GM12872 (cell line): Measurements from ENCODE around the gene CDK12.

Experiments
- TF ChIP-seq, protein P1 (sequence below): IDR thresholded peaks from 3 replicates; pipeline ENCODE4 v1.5.1; 2011; ENCODE audit warnings: low read depth, mild to moderate bottlenecking, low read length, moderate library complexity; ENCODE audit not compliant: insufficient read depth

The CDK12 gene

DNA sequence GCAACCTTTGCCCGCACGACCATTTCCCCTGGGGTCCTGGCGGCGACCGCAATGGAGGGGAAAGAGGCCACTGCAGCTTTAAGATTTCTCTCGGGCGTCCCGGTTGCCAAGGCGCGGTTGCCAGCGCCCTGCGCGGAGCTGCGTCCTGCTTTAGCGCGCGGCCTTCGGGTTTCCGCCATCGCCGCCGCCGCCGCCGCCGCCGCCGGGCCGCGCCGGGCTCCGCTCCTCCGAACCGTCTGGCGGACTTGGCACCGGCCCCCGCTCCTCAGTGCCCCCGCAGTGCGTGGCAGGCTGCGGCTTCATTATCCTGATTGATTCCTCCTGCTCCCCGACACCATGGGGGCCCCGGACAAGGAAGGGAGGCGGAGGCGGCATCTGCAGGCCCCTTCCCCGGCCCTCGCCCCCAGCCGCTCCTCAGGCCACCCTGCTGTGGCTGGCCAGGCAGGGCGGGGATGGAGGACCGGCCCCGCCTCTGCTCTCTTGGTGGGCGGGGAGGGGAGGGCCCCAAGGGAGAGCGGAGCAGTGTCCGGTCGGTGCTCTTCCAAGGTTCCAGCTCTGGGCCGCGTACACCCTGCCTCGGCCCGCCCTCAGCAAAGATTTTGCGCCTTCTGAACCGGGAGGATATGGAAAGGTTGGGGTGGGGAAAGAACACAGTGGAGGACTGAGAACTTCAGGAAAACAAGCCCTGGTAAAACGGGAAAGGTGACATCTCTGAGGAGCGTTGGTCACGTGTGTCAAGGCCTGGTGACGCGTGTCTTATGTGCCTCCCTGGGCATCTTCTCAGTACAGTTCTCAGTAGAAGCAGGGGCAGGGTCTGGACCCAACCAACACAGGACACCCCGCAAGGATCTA lies 112.4 kb downstream of the CDK12 start:
- TF ChIP-seq, protein P1, sequence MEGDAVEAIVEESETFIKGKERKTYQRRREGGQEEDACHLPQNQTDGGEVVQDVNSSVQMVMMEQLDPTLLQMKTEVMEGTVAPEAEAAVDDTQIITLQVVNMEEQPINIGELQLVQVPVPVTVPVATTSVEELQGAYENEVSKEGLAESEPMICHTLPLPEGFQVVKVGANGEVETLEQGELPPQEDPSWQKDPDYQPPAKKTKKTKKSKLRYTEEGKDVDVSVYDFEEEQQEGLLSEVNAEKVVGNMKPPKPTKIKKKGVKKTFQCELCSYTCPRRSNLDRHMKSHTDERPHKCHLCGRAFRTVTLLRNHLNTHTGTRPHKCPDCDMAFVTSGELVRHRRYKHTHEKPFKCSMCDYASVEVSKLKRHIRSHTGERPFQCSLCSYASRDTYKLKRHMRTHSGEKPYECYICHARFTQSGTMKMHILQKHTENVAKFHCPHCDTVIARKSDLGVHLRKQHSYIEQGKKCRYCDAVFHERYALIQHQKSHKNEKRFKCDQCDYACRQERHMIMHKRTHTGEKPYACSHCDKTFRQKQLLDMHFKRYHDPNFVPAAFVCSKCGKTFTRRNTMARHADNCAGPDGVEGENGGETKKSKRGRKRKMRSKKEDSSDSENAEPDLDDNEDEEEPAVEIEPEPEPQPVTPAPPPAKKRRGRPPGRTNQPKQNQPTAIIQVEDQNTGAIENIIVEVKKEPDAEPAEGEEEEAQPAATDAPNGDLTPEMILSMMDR: no peak

DNA sequence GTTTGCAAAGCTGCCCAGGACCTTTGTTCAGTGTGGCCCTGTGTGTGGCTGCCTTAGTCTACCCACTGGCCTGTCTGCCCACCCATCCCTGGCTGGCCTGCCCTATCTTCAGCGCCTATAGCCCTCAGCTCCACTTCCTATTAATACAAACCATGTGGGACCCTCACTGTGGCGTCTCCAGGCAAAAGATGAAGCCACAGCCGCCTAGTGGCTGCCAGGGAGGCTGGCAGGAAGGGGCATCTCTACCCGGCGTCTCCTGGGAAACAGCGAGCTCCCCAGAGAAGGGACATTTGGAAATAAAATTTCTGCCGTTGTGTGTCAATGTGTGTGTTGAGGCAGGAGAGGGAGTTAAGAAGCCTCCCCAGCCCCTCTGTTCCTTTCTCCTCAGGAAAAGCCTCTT lies 114.9 kb downstream of the CDK12 start:
- TF ChIP-seq, protein P1: peak; percentile 69

DNA sequence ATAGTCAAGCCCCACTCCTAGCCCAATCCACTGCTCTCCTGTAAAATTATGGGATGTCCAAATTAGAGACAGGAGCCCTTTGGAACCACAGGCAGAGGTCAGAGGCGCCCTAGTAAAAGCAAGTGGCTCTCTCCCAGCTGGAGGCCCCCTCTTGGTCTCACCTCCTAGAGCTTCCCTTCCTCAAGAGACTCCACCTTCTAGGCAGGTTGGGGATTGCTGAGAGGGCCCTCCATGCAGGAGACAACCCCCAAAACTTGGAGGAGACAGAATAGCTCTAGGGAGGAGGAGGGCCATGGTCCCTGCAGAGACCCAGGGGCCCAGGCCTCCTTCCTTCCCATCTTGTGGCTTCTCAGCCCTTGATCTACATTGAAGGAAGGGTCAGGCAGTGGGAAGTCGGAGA lies 117.0 kb downstream of the CDK12 start:
- TF ChIP-seq, protein P1: no peak

DNA sequence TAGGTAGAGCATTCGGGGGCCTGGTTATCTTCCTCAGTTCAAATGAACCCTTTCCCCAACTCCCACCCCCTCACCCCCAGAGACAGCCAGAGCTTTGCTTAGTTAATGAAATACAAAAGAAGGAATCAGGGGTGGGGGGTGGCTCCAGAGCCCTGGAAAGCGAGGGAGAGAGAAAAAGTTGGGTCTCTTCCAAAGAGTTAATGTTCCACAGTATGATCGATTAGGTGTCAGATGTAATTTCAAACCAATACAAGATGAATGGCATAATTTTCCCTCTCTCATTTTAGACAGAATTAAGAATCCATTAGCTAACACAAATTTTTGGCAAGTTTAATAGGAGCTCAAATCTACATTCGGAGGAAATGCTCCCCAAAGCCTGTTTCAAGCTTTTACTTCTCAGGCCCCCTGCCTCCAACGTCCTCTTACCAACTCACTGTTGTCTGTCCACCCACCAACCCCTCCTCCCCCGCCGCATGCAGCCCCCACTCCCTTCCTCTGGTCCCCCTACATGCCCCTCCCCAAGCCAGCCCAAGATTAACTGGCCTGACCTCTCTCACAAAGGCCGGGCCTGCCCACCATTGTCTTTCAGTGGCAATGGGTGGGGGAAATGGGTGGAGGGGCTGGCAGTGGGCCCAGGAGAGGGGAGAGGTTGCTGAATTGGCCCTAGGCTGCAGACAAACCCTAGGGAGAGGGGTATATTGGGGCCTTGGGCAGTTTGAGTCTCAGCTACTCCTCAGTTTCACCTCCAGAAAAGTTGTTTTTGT lies 118.2 kb downstream of the CDK12 start:
- TF ChIP-seq, protein P1: no peak

DNA sequence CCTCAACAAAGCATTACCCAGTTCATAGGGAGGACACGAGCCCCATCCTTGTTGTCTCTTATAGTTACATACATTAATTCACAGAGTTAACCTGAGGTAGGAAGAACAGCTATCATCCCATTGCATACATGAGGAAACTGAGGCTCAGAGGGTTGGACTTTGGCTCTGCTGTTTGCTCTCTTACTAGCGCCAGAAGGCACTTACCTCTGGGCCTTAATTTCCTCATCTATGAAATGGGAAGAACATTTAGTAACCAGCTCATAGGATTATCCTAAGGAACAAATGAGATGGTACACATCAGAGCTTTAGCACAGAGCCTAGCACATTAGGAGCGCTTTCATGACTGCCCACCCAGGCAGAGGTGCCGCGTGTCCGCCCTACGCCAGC lies 118.8 kb downstream of the CDK12 start:
- TF ChIP-seq, protein P1: no peak

DNA sequence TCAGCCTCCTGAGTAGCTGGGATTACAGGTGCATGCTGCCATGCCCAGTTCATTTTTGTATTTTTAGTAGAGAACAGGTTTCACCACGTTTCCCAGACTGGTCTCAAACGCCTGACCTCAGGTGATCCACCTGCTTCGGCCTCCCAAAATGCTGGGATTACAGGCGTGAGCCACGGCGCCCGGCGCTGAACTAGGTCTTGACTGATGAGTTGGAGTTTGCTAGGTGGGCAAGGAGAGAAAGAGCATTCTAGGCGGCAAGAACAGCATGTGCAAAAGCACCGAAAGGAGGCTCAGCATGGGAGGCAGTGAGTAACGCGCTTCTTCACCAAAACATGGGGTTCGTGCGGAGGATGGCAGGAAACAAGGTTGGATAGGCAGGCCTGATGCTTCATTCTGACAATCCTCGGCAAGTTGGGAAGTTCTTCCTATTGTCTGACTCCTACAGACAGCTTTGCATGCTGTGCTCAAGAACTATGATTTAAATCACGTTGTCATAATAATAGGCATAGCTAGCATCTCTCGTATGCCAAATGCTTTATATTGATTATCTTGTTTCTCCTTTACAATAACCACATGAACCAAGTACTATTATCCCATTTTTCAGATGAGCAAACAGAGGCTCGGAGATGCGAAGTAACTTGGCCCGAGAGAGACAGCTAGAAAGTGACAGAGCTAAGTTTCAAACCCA lies 119.9 kb downstream of the CDK12 start:
- TF ChIP-seq, protein P1: no peak

DNA sequence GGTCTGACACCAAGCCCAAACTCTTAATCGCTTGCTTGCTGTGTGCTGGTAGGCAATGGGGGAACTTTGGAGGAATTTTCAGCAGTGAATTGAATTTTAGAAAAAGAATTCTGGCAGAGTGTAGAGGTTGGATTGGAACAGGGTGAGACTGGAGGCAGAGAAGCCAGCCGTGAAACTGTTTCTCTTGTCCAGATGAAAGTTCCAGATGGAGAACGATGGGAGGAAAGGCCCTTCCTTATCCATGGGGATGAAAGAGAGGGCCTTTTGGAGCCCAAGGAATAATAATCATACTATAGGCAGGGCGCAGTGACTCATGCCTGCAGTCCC lies 120.4 kb downstream of the CDK12 start:
- TF ChIP-seq, protein P1: no peak
